Activated CD4-positive, alpha-beta T cell treated with anti-CD3 and anti-CD28 coated beads, Interleukin-2, Interleukin-4, amounts not matched to agents 100 ng/mL and 50 ng/mL, durations not matched to agents 16 hours and 8 hours (primary cell): ENCODE data around the gene SAC3D1.

Experiments used
- DNase-seq: peaks from one replicate; pipeline ENCODE4 v3.0.0-alpha.2; 2020; ENCODE audit warnings: low spot score

SAC3D1 gene

DNA sequence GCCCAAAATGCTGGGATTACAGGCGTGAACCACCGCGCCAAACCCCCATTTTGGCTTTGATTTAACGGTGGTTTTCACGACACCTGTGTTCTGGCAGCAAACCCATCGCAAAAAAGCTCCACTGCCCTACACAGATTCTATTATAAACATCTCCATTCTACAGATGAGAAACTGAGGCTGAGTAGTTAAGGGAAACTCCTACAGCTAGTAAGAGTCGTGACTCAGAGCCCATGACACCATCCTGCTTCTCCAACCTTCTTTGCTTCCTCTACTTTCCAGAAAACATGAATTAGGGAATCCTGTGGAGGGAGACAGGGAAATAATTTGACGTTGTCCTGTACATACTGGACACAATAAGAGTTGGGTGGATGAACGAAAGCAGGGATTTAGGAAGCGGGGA lies 14.2 kb upstream of the SAC3D1 start:
- DNase-seq: no peak

DNA sequence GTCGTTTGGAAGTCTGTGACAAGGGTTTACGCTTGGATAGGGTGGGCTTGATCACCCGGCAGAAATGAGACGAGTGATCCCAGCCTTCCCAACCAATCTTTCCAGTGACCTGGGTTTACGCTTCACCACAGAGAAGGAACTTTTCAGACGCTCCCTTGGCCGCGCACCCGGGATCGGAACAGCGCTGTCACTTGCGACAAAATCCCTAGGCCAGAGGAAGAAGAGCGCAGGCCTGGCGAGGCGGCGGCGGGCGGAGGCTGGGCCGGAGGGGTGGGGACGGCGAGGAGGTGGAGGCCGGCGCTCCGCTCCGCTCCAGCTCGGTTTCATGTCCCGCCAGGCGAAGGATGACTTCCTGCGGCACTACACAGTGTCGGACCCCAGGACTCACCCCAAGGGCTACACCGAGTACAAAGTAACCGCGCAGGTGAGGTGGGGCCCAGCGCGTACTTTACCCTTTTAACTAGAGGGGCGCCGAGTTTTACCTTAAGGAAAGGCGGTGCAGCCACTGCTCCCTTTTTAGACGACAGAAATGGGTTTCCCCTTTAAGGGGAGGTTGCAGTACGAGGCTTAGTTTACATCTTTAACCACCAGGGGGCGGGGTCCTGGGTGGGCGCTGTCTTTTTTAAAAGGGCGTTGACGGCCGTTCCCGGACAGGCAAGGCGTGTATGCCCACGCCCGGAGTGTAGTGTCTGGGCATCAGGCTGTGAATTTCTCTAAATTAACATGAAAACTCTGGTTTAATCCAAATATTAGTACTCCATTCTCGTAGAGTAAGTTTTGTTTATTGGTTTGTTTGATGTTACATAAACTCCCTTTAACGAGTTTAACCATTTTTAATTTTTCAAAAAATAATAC lies 13.6 kb upstream of the SAC3D1 start, which contains the start of gene SNX15:
Gene SNX15, plus strand, starts transcription at position 227 of the 855 bp plus-strand sequence. Its CDS starts 99 bp downstream, at position 326.
- DNase-seq: peak; percentile 97

GRCh38 chr11:65032216-65032615 lies 8.8 kb upstream of the SAC3D1 start:
- DNase-seq: no peak

DNA sequence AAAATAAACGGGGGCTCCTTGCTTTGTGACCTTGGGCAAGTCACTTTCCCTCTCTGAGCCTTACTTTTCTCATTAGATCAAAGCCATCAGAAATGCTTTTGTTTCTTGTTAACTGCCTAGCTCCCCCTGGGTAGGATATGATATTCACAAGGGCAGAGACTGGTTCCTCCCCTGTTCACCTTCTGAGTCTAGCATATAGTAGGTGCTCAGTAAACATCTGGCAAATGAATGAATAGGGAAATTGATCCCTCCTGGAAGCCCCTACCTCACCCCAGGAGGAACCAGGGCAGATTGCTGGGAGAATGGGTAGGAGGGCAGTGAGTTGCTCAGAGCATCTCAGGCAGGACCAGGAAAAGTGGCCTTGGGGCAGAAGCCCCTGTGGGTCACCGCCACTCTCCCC lies 6.6 kb upstream of the SAC3D1 start:
- DNase-seq: no peak

DNA sequence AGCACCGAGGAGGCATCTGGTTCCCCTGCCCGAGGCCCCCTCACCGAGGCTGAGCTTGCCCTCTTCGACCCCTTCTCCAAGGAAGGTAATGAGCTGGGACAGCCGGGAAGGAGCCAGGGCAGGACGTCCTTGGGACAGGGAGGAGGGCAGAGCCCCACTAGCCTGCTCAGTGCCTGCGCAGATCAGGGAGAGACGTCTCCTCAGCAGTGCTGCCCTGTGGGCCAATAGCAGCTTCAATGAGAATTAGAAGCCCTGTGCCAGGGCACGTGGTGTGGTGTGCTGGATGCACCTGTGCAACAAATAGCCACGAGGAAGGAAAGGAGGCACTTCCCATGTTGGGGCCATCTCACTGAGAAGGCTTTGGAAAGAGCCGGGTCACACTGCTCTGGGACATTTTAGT lies 5.4 kb upstream of the SAC3D1 start:
- DNase-seq: no peak

- DNase-seq: no peak
Measured at GRCh38 chr11:65036931-65037330, 4.1 kb upstream of the SAC3D1 start.

DNA sequence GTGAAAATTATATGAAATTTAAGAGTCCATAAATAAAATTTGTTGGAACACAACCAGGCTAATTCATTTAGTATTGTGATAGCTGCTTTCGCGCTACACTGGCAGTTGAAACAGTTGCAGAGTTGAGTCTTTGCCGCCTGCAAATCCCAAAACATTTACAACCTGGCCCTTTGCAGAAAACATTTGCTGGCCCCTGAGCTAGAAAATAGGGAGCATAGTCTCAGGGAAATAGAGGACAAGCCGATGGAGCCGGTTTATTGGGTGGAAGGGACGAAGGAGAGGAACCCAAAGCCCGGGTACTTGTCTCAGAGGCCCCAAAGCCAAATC lies 527 bp upstream of the SAC3D1 start:
- no peak for DNase-seq

DNA sequence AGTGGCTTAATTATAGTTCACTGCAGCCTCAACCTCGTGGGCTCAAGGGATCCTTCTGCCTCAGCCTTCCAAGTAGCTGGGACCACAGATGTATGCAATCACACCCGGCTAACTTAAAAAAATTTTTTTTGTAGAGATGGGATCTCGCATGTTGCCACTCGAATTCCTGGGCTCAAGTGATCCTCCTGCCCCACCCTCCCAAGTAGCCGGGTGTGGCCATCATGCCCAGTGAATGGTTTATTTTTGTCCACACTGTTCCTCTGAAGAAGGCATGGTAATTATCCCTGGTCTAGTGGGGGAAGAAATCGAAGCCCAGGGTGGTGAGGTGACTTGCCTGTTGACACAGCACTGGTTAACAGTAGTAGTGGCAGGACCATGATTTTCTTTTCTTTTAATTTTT lies 1.9 kb downstream of the SAC3D1 start:
- no peak for DNase-seq

- DNase-seq: no peak
Measured at GRCh38 chr11:65043881-65044501, 3.0 kb downstream of the SAC3D1 start.

DNA sequence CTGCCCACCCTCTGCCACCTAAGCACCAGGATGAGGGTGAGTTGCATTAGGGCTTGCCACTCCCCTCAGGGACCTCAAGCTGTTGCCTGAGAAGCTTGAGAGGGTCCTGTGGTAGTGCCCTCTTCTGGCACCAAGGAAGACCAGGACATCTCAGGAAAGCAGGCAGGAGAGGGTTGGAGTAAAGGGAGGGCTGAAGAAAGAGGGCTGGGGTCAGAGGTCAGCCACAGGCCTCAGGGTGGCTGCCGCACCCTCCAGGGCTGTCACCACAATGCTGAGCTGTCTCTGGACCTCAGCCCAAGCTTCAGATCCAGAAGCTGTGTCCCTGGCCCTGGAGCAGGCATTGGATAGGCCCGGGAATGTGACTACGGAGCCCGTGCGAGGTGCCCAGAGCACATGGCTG lies 4.1 kb downstream of the SAC3D1 start:
- no peak for DNase-seq

DNA sequence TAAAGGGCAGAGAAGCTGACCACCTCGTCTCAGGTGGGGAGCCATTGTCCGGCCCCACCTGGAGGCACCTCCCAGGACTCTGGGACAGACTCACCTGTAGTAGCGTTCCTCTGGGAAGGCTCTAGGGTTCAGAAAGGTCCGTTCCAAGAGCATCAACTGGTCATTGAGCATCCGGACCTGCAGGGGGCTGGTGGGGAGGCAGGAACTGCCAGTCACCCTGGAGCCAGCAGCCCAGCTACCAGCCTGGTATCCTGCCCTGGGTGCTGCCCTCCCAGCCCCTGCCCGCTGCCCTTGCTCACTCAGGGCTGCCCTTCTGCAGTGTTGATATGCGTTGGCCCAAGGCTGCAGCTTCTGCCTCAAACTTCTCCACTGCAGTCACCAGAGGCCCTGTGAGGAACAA lies 4.7 kb downstream of the SAC3D1 start:
- no peak for DNase-seq

DNA sequence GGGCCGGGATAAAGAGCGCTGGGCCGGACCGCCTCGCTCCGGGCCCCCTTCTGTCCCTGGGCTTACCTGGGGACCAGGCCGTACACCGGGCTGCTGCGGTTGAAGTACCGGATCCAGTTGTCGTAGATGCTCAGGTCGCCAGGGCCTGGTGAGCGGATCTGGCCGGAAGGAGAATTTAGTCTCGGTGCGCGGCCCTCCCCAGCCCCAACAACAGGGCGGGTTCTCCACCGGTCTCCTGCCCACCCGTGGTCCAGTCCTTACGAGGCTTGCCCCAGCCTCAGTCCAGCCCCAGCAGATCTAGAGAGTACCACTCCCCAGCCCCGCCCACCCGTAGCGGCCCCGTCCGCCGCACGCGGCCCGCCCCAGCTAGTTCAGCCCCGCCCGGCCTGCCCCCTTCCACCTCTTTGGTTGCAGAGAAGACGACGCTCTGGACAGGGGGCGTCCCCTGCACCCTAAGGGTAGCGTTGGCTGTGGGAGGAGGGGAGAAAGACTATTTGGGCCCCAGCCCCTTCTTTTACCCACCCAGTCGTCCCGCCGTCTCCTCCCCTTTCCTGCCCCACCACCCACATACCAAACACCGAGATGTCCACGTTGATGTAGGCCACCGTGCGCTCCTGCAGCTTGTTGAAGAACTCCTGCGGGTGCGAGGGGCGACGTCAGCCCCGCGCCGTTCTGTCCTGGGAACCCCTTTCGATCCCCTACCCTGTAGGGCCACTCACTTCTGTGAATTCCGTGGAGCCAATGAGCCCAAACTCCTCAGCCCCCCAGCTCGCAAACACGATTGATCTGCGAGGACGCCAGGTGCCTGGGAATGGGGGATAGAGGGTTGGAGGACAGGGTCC lies 6.8 kb downstream of the SAC3D1 start:
- DNase-seq: no peak

DNA sequence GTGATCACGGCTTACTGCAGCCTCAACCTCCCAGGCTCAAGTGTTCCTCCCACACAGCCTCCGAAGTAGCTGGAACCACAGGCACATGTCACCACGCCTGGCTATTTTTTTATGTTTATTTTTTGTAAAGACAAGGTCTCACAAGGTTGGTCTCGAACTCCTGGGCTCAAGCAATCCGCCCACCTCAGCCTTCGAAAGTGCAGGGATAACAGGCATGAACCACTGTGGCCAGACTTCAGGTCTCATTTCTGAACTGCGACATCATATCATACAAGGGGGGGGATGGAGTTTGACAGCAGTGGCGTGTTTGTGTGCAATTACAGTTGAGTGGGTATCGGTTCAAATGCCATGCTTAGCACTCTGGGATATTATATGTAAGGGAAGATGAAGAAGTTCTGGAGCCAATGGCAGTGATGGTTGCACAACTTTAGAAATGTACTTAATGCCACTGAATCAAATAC lies 10.4 kb downstream of the SAC3D1 start:
- DNase-seq: no peak

GRCh38 chr11:65053827-65054508 lies 13.0 kb downstream of the SAC3D1 start:
- no peak for DNase-seq

DNA sequence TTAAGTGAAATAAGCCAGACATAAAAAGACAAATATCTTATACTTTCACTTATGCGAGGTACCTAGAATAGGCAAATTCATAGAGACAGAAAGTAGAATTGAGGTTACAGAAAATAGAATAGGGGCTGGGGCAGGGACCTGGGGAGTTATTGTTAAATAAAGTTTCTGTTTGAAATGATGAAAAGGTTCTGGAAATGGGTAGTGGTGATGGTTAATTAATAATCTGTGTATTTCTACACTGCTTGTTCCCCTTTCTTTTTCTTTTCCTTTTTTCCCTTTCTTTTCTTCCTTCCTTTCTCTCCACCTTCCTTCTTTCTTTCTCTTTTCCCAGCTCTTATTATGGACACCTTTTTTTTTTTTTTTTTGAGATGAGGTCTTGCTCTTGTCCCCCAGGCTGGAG lies 14.5 kb downstream of the SAC3D1 start:
- no peak for DNase-seq

DNA sequence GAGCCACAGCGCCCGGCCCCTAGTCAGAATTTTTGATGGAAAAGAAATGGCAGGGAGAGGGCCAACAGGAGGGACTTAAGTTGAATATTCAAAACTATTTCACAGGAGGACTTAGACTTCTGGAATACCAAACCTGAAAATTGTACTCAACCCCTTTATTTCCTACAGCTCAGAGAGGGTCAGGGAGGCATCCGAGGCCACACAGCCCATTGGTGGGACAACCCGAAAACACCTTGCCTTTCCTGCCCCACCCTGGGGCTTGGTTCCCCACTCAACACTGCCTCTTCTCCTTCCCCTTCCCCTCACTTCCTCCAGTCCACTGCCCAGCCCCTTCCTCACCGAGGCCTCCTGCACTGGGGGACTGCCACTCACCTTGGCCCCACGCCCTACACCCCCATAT lies 16.0 kb downstream of the SAC3D1 start:
- no peak for DNase-seq

- no peak for DNase-seq
Measured at GRCh38 chr11:65057526-65057925, 16.5 kb downstream of the SAC3D1 start.

DNA sequence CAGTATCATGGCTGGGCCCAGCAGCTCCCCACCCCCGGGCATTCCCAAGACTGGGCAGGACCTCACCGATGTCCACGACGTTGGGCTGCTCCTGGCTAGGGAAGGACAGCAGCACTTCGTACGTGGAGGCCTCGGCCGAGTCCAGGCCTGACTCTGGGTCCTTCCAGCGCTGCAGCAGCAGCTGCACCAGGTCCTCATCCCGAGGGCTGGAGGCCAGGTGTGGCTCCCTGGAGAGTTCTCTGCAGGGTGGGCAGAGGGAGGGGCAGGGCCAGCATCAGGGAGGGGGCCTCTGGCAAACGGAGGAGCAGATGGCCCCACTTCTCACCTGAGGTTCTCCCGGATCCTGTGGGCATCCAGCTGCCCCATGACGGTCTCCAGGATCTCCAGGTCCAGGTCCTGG lies 17.0 kb downstream of the SAC3D1 start:
- DNase-seq: no peak

GRCh38 chr11:65058419-65059054 lies 17.5 kb downstream of the SAC3D1 start, which contains the start of gene NAALADL1:
NAALADL1 (minus strand) TSS chr11:65058553; CDS start chr11:65058521, 32 bp downstream.
- no peak for DNase-seq

DNA sequence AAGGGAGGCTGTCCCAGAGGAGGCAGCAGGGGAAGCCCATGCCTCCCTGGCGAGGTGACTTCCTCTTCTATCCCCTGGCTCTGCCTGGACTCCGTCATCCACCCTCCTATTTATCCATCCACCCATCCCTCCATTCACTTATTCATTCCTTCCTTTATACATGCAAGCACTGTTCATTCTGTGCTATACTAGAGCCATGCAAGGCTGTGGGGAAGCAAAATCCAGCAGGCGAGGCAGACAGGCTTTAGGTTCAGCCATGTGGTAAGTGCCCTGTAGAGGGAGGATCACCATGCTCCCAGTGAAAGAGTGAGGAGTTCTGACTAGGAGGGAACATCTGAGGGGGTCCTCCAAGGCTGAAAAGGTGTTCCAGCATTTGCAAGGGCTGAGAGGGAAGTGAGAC lies 18.5 kb downstream of the SAC3D1 start:
- DNase-seq: no peak
